Lung microvascular endothelial cell (primary cell): ENCODE measurements around the gene CRYZ. TPM values are rescaled to one million over a fixed set of nuclear protein-coding genes. Genes with fewer than 3 reads are reported as not detected.

Source experiments
- DNase-seq, 2 donors: peaks; one replicate each; pipeline versions ENCODE4 v3.0.0 to v3.0.0-alpha.2; 2010; ENCODE audit warnings: low read depth in 2 of 2
- total RNA-seq: library from RNA; depleted of rRNA; stranded (reverse); fragments of >200 nt; gene quantifications from 2 replicates; pipeline ENCODE4 v1.2.1, GENCODE V29; 2014

The CRYZ gene
- total RNA-seq, 1 donor from 2014 or later = 13.1 TPM

GRCh38 chr1:74731399-74732052 is 1.3 kb downstream of the CRYZ start:
- DNase-seq = peak in 1 of 2 donors; percentile 21

- DNase-seq = peak; percentile 11 to 24
Observed at GRCh38 chr1:74729741-74730478, 2.9 kb downstream of the CRYZ start.

GRCh38 chr1:74728736-74729135 is 4.1 kb downstream of the CRYZ start:
- no peak for DNase-seq

GRCh38 chr1:74726063-74726462 is 6.8 kb downstream of the CRYZ start:
- DNase-seq = no peak

- no peak for DNase-seq
Observed at GRCh38 chr1:74717626-74718025, 15.2 kb downstream of the CRYZ start.

- no peak for DNase-seq
Observed at GRCh38 chr1:74716822-74717221, 16.0 kb downstream of the CRYZ start.

- no peak for DNase-seq
Observed at GRCh38 chr1:74715806-74716205, 17.0 kb downstream of the CRYZ start.

GRCh38 chr1:74715236-74715502 is 17.7 kb downstream of the CRYZ start:
- DNase-seq = no peak

- DNase-seq = no peak
Observed at GRCh38 chr1:74714429-74715235, 18.2 kb downstream of the CRYZ start.

GRCh38 chr1:74713849-74714248 is 19.0 kb downstream of the CRYZ start:
- no peak for DNase-seq

- no peak for DNase-seq
Observed at GRCh38 chr1:74712881-74713280, 20.0 kb downstream of the CRYZ start.

GRCh38 chr1:74703386-74704182 is 29.3 kb downstream of the CRYZ start:
- DNase-seq = no peak

GRCh38 chr1:74699331-74699730 is 33.5 kb downstream of the CRYZ start:
- DNase-seq = no peak

- DNase-seq = no peak
Observed at GRCh38 chr1:74697832-74698231, 35.0 kb downstream of the CRYZ start.

GRCh38 chr1:74693473-74693872 is 39.4 kb downstream of the CRYZ start:
- peak in 1 of 2 donors; percentile 48 for DNase-seq

GRCh38 chr1:74690909-74691308 is 41.9 kb downstream of the CRYZ start:
- DNase-seq = no peak

- no peak for DNase-seq
Observed at GRCh38 chr1:74690364-74690696, 42.5 kb downstream of the CRYZ start.

- peak; percentile 63 to 76 for DNase-seq
Observed at GRCh38 chr1:74689621-74690363, 43.1 kb downstream of the CRYZ start.

GRCh38 chr1:74686928-74687327 is 45.9 kb downstream of the CRYZ start:
- DNase-seq = no peak

- DNase-seq = no peak
Observed at GRCh38 chr1:74684301-74684700, 48.5 kb downstream of the CRYZ start.

- no peak for DNase-seq
Observed at GRCh38 chr1:74683656-74684055, 49.2 kb downstream of the CRYZ start.
